Neutrophil (primary cell): Measurements from ENCODE around the gene MPPED1.

Source experiments
- H3K27ac ChIP-seq: fragments of 200-600 bp; sonication (generic); 2 replicates; pipeline ENCODE4 v1.5.1; 2016; ENCODE audit warnings: mild to moderate bottlenecking, moderate library complexity
- H3K27me3 ChIP-seq: fragments of 200-600 bp; sonication (generic); 2 replicates; pipeline ENCODE4 v1.6.0; 2016; ENCODE audit warnings: mild to moderate bottlenecking
- H3K36me3 ChIP-seq: fragments of 200-600 bp; sonication (generic); 2 replicates; pipeline ENCODE4 v1.5.1; 2017
- H3K4me1 ChIP-seq, 2 experiments: fragments of 200-600 bp in 1 of 2; sonication (generic) in 1 of 2; 1 replicate in 1 of 2; 2 replicates in 1 of 2; pipeline versions ENCODE4 v1.5.1 to v1.6.1; 2013 to 2016; ENCODE audit warnings: low read depth in 1 of 2, low read length in 1 of 2, mild to moderate bottlenecking in 1 of 2, moderate library complexity in 1 of 2; ENCODE audit not compliant: control insufficient read depth in 1 of 2, insufficient read depth in 1 of 2
- H3K4me3 ChIP-seq, 2 experiments: fragments of 200-600 bp in 1 of 2; sonication (generic) in 1 of 2; 1 replicate in 1 of 2; 2 replicates in 1 of 2; pipeline ENCODE4 v1.5.1; 2013 to 2016; ENCODE audit warnings: low read depth in 1 of 2, low read length in 1 of 2, mild to moderate bottlenecking in 1 of 2, moderate library complexity in 1 of 2
- H3K9me3 ChIP-seq: fragments of 200-600 bp; sonication (generic); 2 replicates; pipeline ENCODE4 v1.5.1; 2016
- TF ChIP-seq, protein P1 (sequence below): fragments of 200-600 bp; sonication (generic); IDR thresholded peaks from 2 replicates; pipeline ENCODE4 v1.5.1; 2016; ENCODE audit warnings: antibody characterized with exemption

Gene MPPED1

GRCh38 chr22:43455846-43456245 lies 44.0 kb downstream of the MPPED1 start:
- H3K4me1 ChIP-seq: no peaks in the 10 kb centered on the region
- TF ChIP-seq, protein P1, sequence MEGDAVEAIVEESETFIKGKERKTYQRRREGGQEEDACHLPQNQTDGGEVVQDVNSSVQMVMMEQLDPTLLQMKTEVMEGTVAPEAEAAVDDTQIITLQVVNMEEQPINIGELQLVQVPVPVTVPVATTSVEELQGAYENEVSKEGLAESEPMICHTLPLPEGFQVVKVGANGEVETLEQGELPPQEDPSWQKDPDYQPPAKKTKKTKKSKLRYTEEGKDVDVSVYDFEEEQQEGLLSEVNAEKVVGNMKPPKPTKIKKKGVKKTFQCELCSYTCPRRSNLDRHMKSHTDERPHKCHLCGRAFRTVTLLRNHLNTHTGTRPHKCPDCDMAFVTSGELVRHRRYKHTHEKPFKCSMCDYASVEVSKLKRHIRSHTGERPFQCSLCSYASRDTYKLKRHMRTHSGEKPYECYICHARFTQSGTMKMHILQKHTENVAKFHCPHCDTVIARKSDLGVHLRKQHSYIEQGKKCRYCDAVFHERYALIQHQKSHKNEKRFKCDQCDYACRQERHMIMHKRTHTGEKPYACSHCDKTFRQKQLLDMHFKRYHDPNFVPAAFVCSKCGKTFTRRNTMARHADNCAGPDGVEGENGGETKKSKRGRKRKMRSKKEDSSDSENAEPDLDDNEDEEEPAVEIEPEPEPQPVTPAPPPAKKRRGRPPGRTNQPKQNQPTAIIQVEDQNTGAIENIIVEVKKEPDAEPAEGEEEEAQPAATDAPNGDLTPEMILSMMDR: no peak
- H3K9me3 ChIP-seq: no peaks in the 10 kb centered on the region
- no peak overlapping the region for H3K27ac ChIP-seq
- H3K4me3 ChIP-seq: no peak overlapping the region
- peaks cover 18% of the 10 kb centered on the region for H3K27me3 ChIP-seq
- no peaks in the 10 kb centered on the region for H3K36me3 ChIP-seq

DNA sequence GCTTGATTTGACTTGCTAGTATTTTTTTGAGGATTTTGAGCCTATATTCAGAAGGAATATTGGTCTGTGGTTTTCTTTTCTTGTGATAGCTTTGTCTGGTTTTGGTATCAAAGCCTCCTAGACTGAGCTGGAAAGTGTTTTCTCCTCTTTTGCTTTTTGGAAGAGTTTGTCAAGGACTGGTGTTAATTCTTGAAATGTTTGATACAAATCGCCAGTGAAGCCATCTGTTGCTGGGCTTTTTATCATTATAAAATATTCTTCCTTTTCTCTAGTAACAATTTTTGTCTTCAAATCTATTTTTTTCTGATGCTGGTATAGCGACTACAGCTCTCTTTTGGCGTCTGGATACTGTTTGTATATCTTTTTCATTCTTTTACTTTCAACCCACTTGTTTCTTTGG lies 45.2 kb downstream of the MPPED1 start:
- Histone ChIP-seq H3K27me3 (peaks cover 18% of the 10 kb centered on the region), H3K36me3 (no peaks in the 10 kb centered on the region), H3K27ac (no peak overlapping the region), H3K4me1 (no peaks in the 10 kb centered on the region), H3K4me3 (no peak overlapping the region), H3K9me3 (no peaks in the 10 kb centered on the region)
- TF ChIP-seq, protein P1: no peak

DNA sequence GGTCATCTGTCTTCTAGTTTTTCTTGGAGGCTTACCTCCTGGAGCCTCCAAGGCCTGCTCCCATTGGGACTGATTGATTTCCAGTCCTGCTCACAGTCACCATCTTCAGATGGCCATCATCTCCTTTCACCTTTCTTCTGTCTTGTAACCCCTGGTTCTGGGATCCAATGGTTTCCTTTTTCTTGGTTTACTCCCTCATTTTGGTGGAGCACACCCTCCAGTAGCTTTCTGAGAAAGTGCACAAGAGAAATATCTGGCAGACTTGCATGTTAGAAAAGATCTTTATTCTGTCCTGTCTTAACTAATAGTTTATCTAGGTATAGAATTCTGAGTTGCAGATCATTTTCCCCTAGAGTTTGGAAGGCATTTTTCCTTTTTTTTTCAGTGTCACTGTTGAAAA lies 50.9 kb downstream of the MPPED1 start:
- Histone ChIP-seq H3K9me3 (no peaks in the 10 kb centered on the region), H3K4me3 (no peak overlapping the region)

DNA sequence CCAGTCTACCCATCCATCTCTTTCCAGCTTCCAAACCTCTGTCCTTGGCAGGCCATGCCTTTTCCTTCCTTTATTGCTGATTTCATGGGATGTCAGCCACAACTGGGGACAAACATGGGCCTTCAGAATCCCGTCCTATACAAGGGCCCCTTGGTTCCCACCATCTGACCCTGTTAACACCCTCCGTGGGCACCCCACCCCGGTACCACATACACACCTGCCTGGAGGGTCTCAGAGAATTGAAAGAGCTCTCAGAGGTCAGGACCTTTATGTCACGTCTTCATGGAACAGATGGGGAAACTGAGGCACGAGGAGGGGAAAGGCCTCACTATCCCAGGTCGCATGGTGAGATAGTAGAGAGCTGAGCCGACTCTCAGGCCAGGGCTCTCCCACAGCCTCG lies 53.0 kb downstream of the MPPED1 start:
- Histone ChIP-seq H3K36me3 (no peaks in the 10 kb centered on the region), H3K9me3 (no peaks in the 10 kb centered on the region), H3K27me3 (peaks cover 9% of the 10 kb centered on the region), H3K4me3 (no peak overlapping the region), H3K27ac (no peak overlapping the region), H3K4me1 (no peaks in the 10 kb centered on the region)
- TF ChIP-seq, protein P1: no peak

More for the DNA sequence above, 50.9 kb downstream of the MPPED1 start:
- TF ChIP-seq, protein P1: no peak
- Histone ChIP-seq H3K27ac (no peak overlapping the region), H3K36me3 (no peaks in the 10 kb centered on the region), H3K27me3 (peaks cover 13% of the 10 kb centered on the region), H3K4me1 (no peaks in the 10 kb centered on the region)

GRCh38 chr22:43465291-43466015 lies 53.6 kb downstream of the MPPED1 start:
- Histone ChIP-seq H3K27me3 (peaks cover 9% of the 10 kb centered on the region), H3K4me1 (no peaks in the 10 kb centered on the region), H3K27ac (no peak overlapping the region), H3K9me3 (no peaks in the 10 kb centered on the region), H3K36me3 (no peaks in the 10 kb centered on the region), H3K4me3 (no peak overlapping the region)
- TF ChIP-seq, protein P1: no peak
